ENCODE measurements around the gene PSMD2. TPM values are rescaled to one million over a fixed set of nuclear protein-coding genes. Genes with fewer than 3 reads are reported as not detected.

The PSMD2 gene
- total and polyA plus RNA-seq, 10 of the 15 experiments (the other 5 are each of a cell fraction or from before 2014, with no cell fraction given) = 103 to 515 (median 197) TPM

DNA sequence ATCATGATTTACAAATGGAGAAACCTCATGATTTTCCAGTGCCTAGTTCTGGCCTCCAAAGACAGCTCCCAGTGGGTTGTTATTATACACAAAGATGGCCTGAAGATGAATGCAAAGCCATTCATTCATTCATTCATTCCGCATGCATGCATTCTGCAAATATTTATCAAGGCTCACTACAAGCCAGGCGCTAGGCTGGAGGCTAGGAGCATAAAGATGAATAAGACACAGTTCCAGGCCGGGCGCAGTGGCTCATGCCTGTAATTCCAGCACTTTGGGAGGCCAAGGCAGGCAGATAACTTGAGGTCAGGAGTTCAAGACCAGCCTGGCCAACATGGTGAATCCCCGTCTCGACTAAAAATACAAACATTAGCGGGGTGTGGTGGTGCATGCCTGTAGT, 2.4 kb upstream of the PSMD2 start:
- FAIRE-seq = no peak
- in situ Hi-C loops (cut with MboI) = no loop called here

DNA sequence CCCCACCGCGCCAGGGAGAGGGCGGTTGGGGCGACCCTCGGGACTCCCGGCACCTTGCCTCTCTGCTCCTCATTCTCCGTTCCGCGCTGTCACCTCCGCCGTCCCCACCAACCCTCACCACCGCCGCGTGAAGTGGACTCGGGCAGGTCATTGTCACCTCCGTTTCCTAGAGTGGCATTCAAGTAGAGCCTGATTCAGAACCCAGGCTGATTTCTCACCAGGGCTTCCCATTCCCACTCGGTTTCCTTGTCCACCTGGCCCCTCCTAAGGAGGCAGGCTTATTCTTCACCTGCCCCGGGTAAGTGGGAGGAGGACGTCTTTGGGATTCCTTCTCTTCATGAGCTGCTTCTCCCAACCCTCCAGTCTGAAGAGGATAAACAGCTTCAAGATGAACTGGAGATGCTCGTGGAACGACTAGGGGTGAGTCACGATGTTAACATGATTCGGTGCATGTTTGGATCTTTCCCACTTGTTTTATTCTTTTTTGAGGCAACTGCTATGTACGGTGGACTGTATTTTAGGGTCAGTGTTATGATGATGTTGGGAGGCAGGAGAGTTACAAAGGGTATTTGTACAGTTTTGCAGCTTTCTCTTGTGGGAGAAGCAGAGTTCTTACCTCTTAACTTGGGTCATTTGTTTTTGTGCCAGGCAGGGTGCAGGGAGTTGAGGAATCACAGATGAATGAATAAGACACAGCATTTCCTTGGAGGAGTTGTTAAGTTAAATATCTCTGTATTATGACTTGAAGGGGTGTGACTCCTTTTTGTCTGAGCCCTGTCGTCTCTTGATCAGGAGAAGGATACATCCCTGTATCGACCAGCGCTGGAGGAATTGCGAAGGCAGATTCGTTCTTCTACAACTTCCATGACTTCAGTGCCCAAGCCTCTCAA, 692 bp downstream of the PSMD2 start:
- peak overlapping the region; percentile 91 for H3K9ac ChIP-seq (ENCODE audit: control insufficient read depth, insufficient read depth, low read length)
- DNase-seq (ENCODE audit: low read depth, low spot score) = no peak
- ChIA-PET CTCF (interaction anchor here (0.6 kb wide), 1 partner anchor 46 kb away, joined by 3 read pairs; no protein-coding TSS in a partner anchor), RAD21 (ENCODE audit: unreplicated experiment) (no interaction called here), POLR2A (interaction anchor here (0.9 to 1.5 kb wide), 3 partner anchors 14 to 114 kb away, joined by 3 read pairs; partner anchors contain the start of genes ABCF3 and FAM131A), SMC1A (ENCODE audit: uncharacterized antibody, unreplicated experiment) (no interaction called here)
- peak overlapping the region; percentile 66 for H3K27ac ChIP-seq (ENCODE audit: control insufficient read depth, insufficient read depth)
- peak overlapping the region; percentile 88 for H3K4me3 ChIP-seq
- TSS peak; percentile 66 for BruUV-seq (replicated peaks)
- no peak; the same call in 2 of the 3 replicates for ATAC-seq
- no peaks in the 10 kb centered on the region for H3K27me3 ChIP-seq (replicated peaks in 1 of 2; ENCODE audit: control insufficient read depth in 2 of 2, insufficient read depth in 2 of 2, low read length in 1 of 2)
- FAIRE-seq = no peak
- peak overlapping the region; percentile 64 for H2AFZ ChIP-seq (ENCODE audit: control insufficient read depth, low read depth, low read length)
- WGBS (ENCODE audit: insufficient coverage, insufficient replicate concordance, low lambda C conversion rate, missing lambda C conversion rate) = 17% methylated on average over 29 of the region's 29 CpGs
- intact Hi-C loops (cut with micrococcal nuclease; ENCODE audit: unreplicated experiment) (loop anchor here (2.0 to 5.0 kb wide), 3 partner anchors 15 to 125 kb away; partner anchors contain the start of genes AP2M1 and EIF4G1), in situ Hi-C loops (cut with MboI) (no loop called here)
- H3K4me1 ChIP-seq (ENCODE audit: control insufficient read depth, insufficient read depth, low read length) = peaks cover 3% of the 10 kb centered on the region
- H3K9me3 ChIP-seq (replicated peaks; ENCODE audit: control insufficient read depth, insufficient read depth, low read length) = no peaks in the 10 kb centered on the region
- no peaks in the 10 kb centered on the region for H4K20me1 ChIP-seq (ENCODE audit: control insufficient read depth, insufficient read depth)
- TF ChIP-seq HDGF (IDR thresholded peaks at IDR 0.05) (0 out of 2 replicates have a peak, but pooled peaks have one; percentile 43), DPF2 (IDR thresholded peaks at IDR 0.05) (no peak), TCF12 (IDR thresholded peaks at IDR 0.05; ENCODE audit: low read depth, low read length) (0 out of 2 replicates have a peak, but pooled peaks have one; percentile 16)
- H3K36me3 ChIP-seq (ENCODE audit: control insufficient read depth in 2 of 2, insufficient read depth in 2 of 2, low read length in 1 of 2) = peaks cover 18 to 19% of the 10 kb centered on the region in 2 experiments; a peak in 3 of 4 replicates
- H3K79me2 ChIP-seq (ENCODE audit: control insufficient read depth, insufficient read depth, low read length) = peaks cover 20% of the 10 kb centered on the region
- H3K4me2 ChIP-seq (ENCODE audit: control insufficient read depth, insufficient read depth) = peak overlapping the region; percentile 96

More for the DNA sequence above, 2.4 kb upstream of the PSMD2 start:
- Histone ChIP-seq H3K9me3 (replicated peaks; ENCODE audit: control insufficient read depth, insufficient read depth, low read length) (no peaks in the 10 kb centered on the region), H3K27ac (ENCODE audit: control insufficient read depth, insufficient read depth) (no peak overlapping the region), H2AFZ (ENCODE audit: control insufficient read depth, low read depth, low read length) (no peak overlapping the region), H3K9ac (ENCODE audit: control insufficient read depth, insufficient read depth, low read length) (no peak overlapping the region), H3K4me2 (ENCODE audit: control insufficient read depth, insufficient read depth) (no peak overlapping the region), H4K20me1 (ENCODE audit: control insufficient read depth, insufficient read depth) (no peaks in the 10 kb centered on the region), H3K4me1 (ENCODE audit: control insufficient read depth, insufficient read depth, low read length) (peaks cover 3% of the 10 kb centered on the region), H3K79me2 (ENCODE audit: control insufficient read depth, insufficient read depth, low read length) (peaks cover 18% of the 10 kb centered on the region), H3K36me3 (ENCODE audit: control insufficient read depth in 2 of 2, insufficient read depth in 2 of 2, low read length in 1 of 2) (peaks cover 0 to 4% of the 10 kb centered on the region in 2 experiments; a peak in 2 of 4 replicates), H3K27me3 (replicated peaks in 1 of 2; ENCODE audit: control insufficient read depth in 2 of 2, insufficient read depth in 2 of 2, low read length in 1 of 2) (no peaks in the 10 kb centered on the region), H3K4me3 (no peak overlapping the region)
- BruUV-seq (replicated peaks) = no TSS peak
- DNase-seq (ENCODE audit: low read depth, low spot score) (no peak), ATAC-seq (no peak)
- ChIA-PET SMC1A (ENCODE audit: uncharacterized antibody, unreplicated experiment) (no interaction called here), POLR2A (no interaction called here), RAD21 (ENCODE audit: unreplicated experiment) (no interaction called here), CTCF (no interaction called here)
- intact Hi-C loops (cut with micrococcal nuclease; ENCODE audit: unreplicated experiment) = loop anchor here (5.0 kb wide), 1 partner anchor 44 kb away; no protein-coding TSS in a partner anchor
- 52% methylated on average over 7 of the region's 7 CpGs for WGBS (ENCODE audit: insufficient coverage, insufficient replicate concordance, low lambda C conversion rate, missing lambda C conversion rate)
- no peak for TF ChIP-seq LARP7 (IDR thresholded peaks at IDR 0.05)
- no peak for TF ChIP-seq ZSCAN29 (IDR thresholded peaks at IDR 0.05)

Measured in GM12878 (cell line).